Measurements from ENCODE around the gene SMNDC1.

DNA sequence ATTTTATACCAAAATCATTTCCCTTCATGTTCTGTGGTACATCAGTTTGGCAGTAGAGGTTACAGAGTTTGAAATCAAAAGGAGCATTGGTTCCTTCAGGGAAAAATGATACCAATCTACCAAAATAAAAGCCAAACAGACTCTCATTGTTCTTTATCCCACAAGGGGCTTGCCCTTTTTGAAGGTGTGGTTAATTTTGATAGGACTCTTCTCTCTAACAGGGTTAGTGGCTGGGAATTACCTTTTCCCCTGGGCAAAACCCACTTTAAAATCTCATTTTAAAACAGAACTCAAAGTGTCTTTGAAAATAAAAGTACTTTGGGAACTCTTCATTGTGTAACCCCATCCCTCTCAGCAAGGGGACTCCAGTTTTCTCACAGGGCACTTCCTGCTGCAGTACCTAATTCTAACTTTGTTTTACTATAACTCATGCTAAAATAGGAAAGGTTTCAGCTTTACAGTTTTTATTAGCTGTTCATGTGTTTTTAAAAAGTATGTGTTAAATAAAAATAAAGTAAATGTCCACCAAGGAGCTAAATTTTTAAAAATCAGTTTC, 30.6 kb downstream of the SMNDC1 start:
- TF ChIP-seq POLR2A (IDR thresholded peaks at IDR 0.05) = no peak
- TF ChIP-seq, protein P1, sequence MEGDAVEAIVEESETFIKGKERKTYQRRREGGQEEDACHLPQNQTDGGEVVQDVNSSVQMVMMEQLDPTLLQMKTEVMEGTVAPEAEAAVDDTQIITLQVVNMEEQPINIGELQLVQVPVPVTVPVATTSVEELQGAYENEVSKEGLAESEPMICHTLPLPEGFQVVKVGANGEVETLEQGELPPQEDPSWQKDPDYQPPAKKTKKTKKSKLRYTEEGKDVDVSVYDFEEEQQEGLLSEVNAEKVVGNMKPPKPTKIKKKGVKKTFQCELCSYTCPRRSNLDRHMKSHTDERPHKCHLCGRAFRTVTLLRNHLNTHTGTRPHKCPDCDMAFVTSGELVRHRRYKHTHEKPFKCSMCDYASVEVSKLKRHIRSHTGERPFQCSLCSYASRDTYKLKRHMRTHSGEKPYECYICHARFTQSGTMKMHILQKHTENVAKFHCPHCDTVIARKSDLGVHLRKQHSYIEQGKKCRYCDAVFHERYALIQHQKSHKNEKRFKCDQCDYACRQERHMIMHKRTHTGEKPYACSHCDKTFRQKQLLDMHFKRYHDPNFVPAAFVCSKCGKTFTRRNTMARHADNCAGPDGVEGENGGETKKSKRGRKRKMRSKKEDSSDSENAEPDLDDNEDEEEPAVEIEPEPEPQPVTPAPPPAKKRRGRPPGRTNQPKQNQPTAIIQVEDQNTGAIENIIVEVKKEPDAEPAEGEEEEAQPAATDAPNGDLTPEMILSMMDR (IDR thresholded peaks at IDR 0.05 in 8 of 11, conservative IDR thresholded peaks at IDR 0.05 in 3 of 11) = no peak

Measured in spleen (tissue), 7 donors.